Breast epithelium (tissue), 4 donors: ENCODE measurements around the gene LCE2A. TPM values are rescaled to one million over a fixed set of nuclear protein-coding genes. Genes with fewer than 3 reads are reported as not detected.
"Not testable (repeated sequence)": the region's sequence is repeated elsewhere in the genome, so short reads cannot be mapped to it uniquely, and the experiment has no call there.

Source experiments
- DNase-seq, 2 donors: peaks; one replicate each; pipeline ENCODE4 v3.0.0-alpha.2; 2019; ENCODE audit warnings: low spot score in 2 of 2
- H3K27ac ChIP-seq, 2 donors: fragments of 200-600 bp; sonication (generic) in 1 of 2; one replicate each; pipeline ENCODE4 v1.5.1; 2016 to 2019; ENCODE audit warnings: mild to moderate bottlenecking in 1 of 2
- H3K27me3 ChIP-seq, 2 donors: fragments of 200-600 bp; sonication (generic) in 1 of 2; one replicate each; pipeline versions ENCODE4 v1.5.1 to v1.6.0; 2017 to 2019; ENCODE audit warnings: control low read depth in 1 of 2, mild to moderate bottlenecking in 1 of 2
- H3K36me3 ChIP-seq: fragments of 200-600 bp; one replicate; pipeline ENCODE4 v1.5.1; 2019
- H3K4me1 ChIP-seq, 2 donors: fragments of 200-600 bp; sonication (generic); one replicate each; pipeline ENCODE4 v1.5.1; 2016 to 2019; ENCODE audit warnings: control low read depth in 1 of 2
- H3K4me3 ChIP-seq, 3 donors: fragments of 200-600 bp; sonication (generic); 1 replicate in 2 of 3; 2 replicates in 1 of 3; pipeline ENCODE4 v1.5.1; 2016 to 2019; ENCODE audit warnings: mild to moderate bottlenecking in 3 of 3, moderate library complexity in 2 of 3
- H3K9me3 ChIP-seq, 2 donors: fragments of 200-600 bp; sonication (generic) in 1 of 2; one replicate each; pipeline ENCODE4 v1.5.1; 2016 to 2019; ENCODE audit warnings: control low read depth in 1 of 2
- POLR2A ChIP-seq: fragments of 450-650 bp; IDR thresholded peaks from one replicate; pipeline ENCODE4 v1.6.1; 2016; ENCODE audit warnings: antibody characterized with exemption, mild to moderate bottlenecking, moderate library complexity
- POLR2AphosphoS5 ChIP-seq, 3 donors: sonication (generic); formaldehyde crosslinking; IDR thresholded peaks; one replicate each; pipeline ENCODE4 v1.6.1; 2017; ENCODE audit warnings: antibody characterized with exemption in 3 of 3
- intact Hi-C: fragments of 100-400 bp; cut with DNase I; formaldehyde crosslinking; loops from one replicate; pipeline ENCODE4 v1.15.1; 2023; ENCODE audit warnings: low total_unique reads
- total RNA-seq, 3 donors: library from RNA; depleted of rRNA; stranded (reverse); fragments of >200 nt; gene quantifications; one replicate each; pipeline ENCODE4 v1.1.0, GENCODE V29; 2016
- TF ChIP-seq, protein P1 (sequence below), 3 donors: fragments of 450-650 bp; IDR thresholded peaks; one replicate each; pipeline ENCODE4 v1.5.1; 2016 to 2017; ENCODE audit warnings: antibody characterized with exemption in 3 of 3, mild to moderate bottlenecking in 3 of 3, moderate library complexity in 3 of 3

The LCE2A gene
- total RNA-seq, 3 donors from 2014 or later = not detected

- intact Hi-C loops = no loop called here
- Histone ChIP-seq H3K36me3 (no peaks in the 10 kb centered on the region), H3K4me3 (no peak overlapping the region), H3K9me3 (no peaks in the 10 kb centered on the region), H3K27me3 (peaks cover 0 to 5% of the 10 kb centered on the region in 2 donors), H3K27ac (no peak overlapping the region), H3K4me1 (no peaks in the 10 kb centered on the region)
- DNase-seq = no peak
- TF ChIP-seq POLR2AphosphoS5 (IDR thresholded peaks at IDR 0.05) (no peak), POLR2A (no peak)
- TF ChIP-seq, protein P1, sequence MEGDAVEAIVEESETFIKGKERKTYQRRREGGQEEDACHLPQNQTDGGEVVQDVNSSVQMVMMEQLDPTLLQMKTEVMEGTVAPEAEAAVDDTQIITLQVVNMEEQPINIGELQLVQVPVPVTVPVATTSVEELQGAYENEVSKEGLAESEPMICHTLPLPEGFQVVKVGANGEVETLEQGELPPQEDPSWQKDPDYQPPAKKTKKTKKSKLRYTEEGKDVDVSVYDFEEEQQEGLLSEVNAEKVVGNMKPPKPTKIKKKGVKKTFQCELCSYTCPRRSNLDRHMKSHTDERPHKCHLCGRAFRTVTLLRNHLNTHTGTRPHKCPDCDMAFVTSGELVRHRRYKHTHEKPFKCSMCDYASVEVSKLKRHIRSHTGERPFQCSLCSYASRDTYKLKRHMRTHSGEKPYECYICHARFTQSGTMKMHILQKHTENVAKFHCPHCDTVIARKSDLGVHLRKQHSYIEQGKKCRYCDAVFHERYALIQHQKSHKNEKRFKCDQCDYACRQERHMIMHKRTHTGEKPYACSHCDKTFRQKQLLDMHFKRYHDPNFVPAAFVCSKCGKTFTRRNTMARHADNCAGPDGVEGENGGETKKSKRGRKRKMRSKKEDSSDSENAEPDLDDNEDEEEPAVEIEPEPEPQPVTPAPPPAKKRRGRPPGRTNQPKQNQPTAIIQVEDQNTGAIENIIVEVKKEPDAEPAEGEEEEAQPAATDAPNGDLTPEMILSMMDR (IDR thresholded peaks at IDR 0.05) = no peak
Measured at GRCh38 chr1:152658649-152659048, 39.5 kb upstream of the LCE2A start.

GRCh38 chr1:152663098-152663497 lies 35.0 kb upstream of the LCE2A start, which contains the start of gene LCE2D:
TSS of gene LCE2D (plus strand) at chr1:152663380. CDS start at chr1:152664106, 726 bp downstream.
- no peak for DNase-seq
- Histone ChIP-seq H3K4me3 (no peak within 1 kb of the TSS), H3K9me3 (no peaks in the 10 kb centered on the region), H3K36me3 (no peaks in the 10 kb centered on the region), H3K4me1 (no peaks in the 10 kb centered on the region), H3K27ac (no peak within 1 kb of the TSS), H3K27me3 (peaks cover 2 to 5% of the 10 kb centered on the region in 2 donors)
- intact Hi-C loops = no loop called here
- TF ChIP-seq POLR2AphosphoS5 (IDR thresholded peaks at IDR 0.05) = no peak
- TF ChIP-seq, protein P1 (IDR thresholded peaks at IDR 0.05) = no peak
- TF ChIP-seq POLR2A = no peak

DNA sequence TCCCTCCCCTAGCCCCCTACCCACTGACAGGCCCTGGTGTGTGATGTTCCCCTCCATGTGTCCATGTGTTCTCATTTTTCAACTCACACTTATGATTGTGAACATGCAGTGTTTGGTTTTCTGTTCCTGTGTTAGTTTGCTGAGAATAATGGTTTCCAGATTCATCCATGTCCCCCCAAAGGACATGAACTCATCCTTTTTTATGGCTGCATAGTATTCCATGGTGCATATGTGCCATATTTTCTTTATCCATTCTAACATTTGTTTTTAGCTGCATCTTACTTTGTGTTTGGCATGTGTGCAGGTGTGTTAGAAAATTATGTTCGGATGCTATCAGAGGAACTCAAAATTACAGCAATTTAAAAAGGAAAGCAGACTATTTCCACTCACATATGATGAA lies 32.0 kb upstream of the LCE2A start:
- DNase-seq, H3K27me3 ChIP-seq, H3K36me3 ChIP-seq, intact Hi-C loops, H3K27ac ChIP-seq, H3K4me1 ChIP-seq, H3K4me3 ChIP-seq, H3K9me3 ChIP-seq: not testable (repeated sequence)

DNA sequence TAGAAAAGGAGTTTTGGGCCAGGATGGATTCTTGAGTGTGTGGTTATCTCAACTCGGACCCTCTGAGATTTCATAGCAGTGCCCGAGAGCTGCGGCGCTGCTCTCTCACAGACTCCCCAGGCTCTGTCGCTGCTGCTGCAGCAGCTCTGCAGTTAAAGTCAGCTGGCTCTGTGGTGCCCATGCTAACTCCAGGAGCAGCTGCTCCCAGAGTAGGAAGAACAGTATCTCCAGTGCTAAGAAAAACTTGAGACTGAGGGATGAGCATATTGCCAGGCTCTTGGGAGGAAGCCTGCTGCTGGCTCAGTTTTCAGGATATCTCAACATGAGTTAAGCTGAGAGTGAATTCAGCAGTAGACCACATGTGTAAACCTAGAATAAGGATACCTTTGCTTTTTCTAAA lies 30.5 kb upstream of the LCE2A start:
- Histone ChIP-seq H3K27me3 (peaks cover 2 to 5% of the 10 kb centered on the region in 2 donors), H3K36me3 (no peaks in the 10 kb centered on the region), H3K4me3 (no peak overlapping the region), H3K9me3 (no peaks in the 10 kb centered on the region), H3K27ac (no peak overlapping the region), H3K4me1 (no peaks in the 10 kb centered on the region)
- intact Hi-C loops = no loop called here
- TF ChIP-seq POLR2A (no peak), POLR2AphosphoS5 (IDR thresholded peaks at IDR 0.05) (no peak)
- TF ChIP-seq, protein P1 (IDR thresholded peaks at IDR 0.05) = no peak
- no peak for DNase-seq

- H3K36me3 ChIP-seq = no peaks in the 10 kb centered on the region
- H3K27ac ChIP-seq = no peak overlapping the region
- no peak overlapping the region for H3K4me3 ChIP-seq
- TF ChIP-seq POLR2A (no peak), POLR2AphosphoS5 (IDR thresholded peaks at IDR 0.05) (no peak)
- TF ChIP-seq, protein P1 (IDR thresholded peaks at IDR 0.05) = no peak
- no peak for DNase-seq
- no peaks in the 10 kb centered on the region for H3K27me3 ChIP-seq
- intact Hi-C loops = no loop called here
- no peaks in the 10 kb centered on the region for H3K4me1 ChIP-seq
- H3K9me3 ChIP-seq = no peaks in the 10 kb centered on the region
Measured at GRCh38 chr1:152673016-152673415, 25.1 kb upstream of the LCE2A start.

GRCh38 chr1:152674983-152675382 lies 23.2 kb upstream of the LCE2A start, which contains the start of gene LCE2C:
TSS of gene LCE2C (plus strand) at chr1:152675279. CDS start at chr1:152676016, 737 bp downstream.
- H3K27me3 ChIP-seq, H3K9me3 ChIP-seq, intact Hi-C loops, DNase-seq, H3K27ac ChIP-seq, H3K36me3 ChIP-seq, H3K4me1 ChIP-seq, H3K4me3 ChIP-seq: not testable (repeated sequence)
